GM18520 (cell line): Measurements from ENCODE around the gene SCN4B.
"Not testable (repeated sequence)": the region's sequence is repeated elsewhere in the genome, so short reads cannot be mapped to it uniquely, and the experiment has no call there.

ENCODE experiments used
- ATAC-seq: cut with Tn5 transposase; IDR thresholded peaks from one replicate; pipeline ENCODE4 v1.9.1; 2021; ENCODE audit not compliant: unreplicated experiment

Gene SCN4B, protein sequence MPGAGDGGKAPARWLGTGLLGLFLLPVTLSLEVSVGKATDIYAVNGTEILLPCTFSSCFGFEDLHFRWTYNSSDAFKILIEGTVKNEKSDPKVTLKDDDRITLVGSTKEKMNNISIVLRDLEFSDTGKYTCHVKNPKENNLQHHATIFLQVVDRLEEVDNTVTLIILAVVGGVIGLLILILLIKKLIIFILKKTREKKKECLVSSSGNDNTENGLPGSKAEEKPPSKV

DNA sequence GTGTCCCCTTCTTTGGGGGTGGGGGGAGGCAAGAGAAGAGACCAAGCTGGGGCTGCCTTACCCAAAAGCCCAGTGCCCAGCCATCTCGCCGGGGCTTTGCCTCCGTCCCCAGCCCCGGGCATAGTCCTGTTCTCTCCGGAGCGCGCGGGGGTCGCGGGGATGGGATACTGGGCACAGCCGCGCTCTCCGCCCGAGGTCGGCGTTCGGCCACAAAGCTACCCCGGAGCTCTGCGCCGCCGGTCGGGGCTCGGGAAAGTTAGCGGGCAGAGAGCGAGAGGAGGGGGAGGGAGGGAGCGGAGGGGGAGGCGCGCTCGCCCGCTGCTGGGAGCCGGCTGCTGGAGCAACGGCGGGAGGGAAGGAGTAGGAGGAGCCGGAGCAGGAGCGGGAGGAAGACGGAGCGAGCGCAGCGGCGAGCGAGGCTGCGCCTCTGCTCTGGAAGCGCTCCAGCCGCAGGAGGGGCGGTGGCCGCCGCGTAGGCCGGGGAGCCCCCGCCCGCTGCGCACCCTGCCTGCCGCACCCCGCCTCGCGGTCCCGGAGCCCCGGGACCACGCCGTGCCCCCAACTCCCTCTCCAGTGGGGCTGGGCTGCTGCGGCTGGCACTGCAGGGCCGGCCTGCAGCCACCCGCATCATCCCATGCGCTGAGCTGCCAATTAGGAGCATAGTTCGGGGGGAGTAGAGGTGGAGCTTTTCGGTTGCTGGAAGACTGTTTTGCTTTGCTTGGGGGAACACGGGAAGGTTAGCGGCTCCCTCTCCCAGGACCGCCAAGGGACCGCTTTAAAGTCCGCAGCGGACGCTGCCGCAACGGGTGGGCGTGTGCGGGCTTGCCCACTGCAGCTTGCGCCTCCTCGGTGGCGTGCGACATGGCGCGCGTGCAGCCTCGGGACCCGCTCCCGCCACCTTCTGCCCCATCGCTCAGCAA lies at the start of gene SCN4B:
Gene SCN4B, minus strand, starts transcription at position 272 of the 920 bp plus-strand sequence. Its CDS starts 150 bp downstream, at position 122.
- no peak for ATAC-seq

DNA sequence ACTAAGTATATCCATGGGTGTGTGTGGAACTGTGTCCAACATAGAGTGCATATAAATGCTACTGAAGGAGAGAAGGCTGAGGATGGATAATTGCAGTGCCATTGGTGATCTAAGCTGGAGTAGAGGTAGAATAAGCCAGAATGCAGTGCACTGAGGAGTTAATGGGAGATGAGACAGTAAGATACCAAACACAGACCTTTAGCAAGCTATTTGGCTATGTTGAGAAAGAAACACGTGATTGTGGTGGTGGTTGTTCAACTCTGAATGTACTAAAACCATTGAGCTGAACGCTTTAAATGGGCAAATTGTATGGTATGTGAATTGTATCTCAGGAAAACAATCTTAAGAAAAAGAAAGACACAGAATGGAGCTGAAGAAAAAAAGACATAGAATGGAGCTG lies 49.3 kb upstream of the SCN4B start:
- ATAC-seq: no peak

DNA sequence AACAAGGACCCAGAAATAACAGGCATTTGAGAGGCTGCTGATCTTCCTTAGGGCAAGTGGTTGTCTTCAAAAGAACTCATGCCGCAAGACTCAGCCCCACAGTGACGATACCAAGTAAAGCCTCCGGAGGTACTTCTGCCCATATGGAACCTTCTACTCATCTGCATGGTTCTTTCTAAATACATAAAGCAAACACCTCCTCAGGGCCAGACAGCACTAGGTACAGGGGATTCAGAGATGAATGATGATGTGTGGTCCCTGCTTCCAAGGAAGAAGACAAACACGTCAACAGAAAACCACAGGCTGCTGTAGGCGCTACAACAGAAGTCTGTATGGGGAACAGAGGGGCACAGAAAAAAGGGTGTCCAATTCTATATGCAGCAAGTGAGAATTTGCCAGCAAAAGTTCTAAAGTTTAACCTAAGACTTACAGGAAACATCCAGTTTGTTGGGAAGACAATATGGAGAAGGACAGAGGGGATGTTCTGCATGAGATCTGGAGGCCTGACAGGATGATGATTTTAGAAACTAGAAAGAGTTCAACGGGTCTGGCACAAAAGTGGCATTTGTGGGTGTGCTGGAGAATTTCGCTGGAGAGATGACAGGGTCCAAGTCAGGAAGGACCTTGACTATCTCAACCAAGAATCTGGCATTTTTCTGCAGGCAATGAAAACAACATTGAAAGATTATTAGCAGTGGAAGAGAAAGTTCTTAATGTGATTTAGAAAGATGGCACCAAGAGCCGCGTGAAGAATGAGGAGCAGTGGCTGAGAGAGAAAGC lies 48.5 kb upstream of the SCN4B start:
- no peak for ATAC-seq

DNA sequence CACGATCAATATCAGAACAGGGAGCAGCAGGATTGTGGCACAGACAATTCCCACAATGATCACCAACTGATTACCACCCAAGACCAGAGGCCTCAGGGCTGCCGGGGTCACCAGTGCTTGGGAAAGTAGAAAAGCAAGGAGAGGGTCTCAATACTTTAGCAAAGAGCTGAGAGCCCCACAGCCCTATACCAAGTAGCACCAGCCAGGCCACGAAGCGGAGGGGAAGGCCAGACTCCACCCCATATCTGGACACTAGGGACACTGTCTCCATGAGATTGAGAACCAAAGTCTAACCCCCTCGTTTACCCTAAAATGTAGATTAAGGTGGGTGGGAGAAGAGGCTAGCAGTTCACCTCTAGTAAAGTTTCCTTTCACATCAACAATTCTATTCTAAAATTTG lies 47.9 kb upstream of the SCN4B start:
- no peak for ATAC-seq

DNA sequence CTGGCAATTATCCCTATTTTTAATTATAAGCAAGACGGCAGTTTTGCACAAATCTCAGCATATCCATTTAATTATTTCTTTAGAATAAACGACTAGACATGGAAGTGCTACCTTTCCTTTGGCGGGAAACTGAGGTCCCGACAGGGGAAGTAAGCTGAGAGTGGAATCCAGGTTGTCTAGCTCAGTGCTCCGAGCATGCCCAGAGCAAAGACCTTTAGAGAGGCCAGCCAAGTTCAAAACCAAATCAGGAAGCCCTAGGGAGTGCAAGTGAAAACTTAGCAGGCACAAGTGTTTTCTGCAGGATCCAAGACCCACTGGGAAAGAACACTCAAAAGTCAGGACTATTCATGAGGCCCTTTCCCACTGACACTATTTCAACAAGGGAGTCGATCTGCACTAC lies 46.5 kb upstream of the SCN4B start:
- no peak for ATAC-seq

DNA sequence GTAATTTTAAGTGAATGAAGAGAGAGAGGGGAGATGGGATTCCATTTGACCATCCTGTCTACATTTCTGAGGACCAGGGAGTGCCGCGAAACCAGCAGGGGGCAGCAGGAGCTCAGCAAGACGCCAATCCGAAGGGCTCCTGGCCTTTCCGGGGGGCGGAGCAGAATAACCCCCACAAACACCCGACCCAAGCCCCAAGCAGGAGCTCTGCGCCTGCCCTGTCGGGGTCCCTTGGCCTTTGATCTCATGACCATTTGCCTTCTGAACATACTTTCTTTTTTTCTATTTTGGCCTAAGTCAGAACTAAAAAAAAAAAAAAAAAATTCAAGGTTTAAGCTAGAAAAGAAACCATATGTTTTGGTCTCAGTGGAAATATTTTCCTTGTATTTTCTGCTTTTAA lies 45.7 kb upstream of the SCN4B start:
- ATAC-seq: no peak

DNA sequence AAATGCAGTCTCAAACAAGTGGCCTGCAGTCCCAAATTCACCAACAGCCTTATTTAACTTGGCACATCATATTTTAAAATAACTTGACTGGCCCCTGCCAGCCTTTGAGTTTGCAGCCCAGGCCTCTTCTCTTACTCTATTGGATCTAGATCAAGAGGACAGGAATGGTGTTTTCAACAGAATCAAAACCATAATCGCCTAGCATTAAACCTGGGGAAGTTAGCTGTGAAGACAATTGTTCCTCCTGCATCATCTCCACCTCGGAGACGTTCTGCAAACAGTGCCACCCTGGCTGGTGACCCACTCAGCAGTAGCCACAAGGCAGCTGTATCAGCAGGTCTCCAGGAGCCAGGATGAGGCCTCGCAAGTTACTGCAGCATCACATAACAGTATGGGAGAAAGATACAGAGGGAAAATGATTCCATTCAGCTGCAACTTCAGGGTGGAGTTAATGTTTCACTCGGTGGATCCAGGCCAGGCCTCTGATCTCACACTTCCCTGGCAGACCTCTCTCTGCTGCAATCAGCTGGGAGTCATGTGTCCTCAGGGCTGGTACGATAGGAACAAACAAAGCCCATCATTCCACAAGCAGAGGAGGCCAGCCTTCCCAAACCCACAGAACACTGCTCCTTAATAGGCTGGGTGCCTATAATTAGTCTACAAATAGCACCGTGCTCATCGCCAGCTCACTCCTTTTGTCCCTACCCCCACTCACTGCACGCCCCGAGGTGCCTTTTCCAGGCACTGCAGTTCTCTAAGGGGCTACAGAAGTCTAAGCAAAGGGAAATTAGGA lies 42.4 kb upstream of the SCN4B start:
- ATAC-seq: no peak

DNA sequence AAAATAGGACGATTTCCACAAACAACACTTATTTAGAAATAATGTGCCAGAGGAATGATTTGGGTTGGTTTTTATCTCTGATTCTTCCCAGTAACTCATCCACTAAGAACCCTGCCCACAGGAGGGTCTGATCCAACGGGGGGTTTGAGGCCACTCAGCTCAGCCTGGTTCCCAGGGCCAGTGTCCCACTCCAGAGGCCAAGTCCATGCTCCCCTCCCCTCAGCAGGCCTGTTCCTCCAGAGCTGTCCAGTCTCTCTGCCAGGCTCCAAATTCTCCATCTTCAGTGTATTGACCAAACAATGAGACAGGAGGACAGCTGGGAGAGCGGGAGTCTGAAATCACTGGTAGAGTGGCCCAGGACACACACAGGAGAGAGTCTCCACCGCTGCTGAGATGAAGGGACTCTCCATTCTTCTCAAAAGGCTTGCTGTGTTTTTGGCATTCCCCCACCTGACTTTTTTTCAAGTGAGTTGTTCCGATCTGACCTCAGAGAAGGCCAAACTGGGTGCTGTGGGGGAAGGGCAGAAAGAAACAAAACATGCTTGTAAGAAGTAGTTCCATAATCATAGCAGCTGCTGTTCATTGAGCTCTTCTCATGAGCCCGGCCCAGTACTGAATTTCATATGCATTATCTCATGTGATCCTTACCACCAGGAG lies 41.4 kb upstream of the SCN4B start:
- no peak for ATAC-seq

DNA sequence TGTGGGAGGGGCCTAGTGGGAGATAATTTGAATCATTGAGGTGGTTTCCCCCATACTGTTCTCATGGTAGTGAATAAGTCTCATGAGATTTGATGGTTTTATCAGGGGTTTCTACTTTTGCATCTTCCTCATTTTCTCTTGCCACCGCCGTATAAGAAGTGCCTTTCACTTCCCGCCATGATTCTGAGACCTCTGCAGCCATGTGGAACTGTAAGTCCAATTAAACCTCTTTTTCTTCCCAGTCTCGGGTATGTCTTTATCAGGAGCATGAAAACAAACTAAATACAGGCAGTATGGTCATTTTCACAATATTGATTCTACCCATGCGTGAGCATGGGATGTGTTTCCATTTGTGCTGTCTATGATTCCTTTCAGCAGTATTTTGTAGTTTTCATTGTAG lies 40.2 kb upstream of the SCN4B start:
- not testable (repeated sequence) for ATAC-seq

DNA sequence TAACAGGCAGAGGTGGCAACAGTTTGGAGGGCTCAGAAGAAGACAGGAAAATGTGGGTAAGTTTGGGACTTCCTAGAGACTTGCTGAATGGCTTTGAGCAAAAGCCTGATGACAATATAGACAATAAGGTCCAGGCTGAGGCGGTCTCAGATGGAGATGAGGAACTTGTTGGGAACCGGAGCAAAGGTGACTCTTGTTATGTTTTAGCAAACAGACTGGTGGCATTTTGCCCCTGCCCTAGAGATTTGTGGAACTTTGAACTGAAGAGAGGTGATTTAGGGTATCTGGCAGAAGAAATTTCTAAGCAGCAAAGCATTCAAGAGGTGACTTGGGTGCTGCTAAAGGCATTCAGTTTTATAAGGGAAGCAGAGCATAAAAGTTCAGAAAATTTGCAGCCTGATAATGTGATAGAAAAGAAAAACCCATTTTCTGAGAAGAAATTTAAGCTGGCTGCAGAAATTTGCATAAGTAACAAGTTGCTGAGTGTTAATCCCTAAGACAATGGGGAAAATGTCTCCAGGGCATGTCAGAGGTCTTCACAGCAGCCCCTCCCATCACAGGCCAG lies 38.4 kb upstream of the SCN4B start:
- ATAC-seq: not testable (repeated sequence)

DNA sequence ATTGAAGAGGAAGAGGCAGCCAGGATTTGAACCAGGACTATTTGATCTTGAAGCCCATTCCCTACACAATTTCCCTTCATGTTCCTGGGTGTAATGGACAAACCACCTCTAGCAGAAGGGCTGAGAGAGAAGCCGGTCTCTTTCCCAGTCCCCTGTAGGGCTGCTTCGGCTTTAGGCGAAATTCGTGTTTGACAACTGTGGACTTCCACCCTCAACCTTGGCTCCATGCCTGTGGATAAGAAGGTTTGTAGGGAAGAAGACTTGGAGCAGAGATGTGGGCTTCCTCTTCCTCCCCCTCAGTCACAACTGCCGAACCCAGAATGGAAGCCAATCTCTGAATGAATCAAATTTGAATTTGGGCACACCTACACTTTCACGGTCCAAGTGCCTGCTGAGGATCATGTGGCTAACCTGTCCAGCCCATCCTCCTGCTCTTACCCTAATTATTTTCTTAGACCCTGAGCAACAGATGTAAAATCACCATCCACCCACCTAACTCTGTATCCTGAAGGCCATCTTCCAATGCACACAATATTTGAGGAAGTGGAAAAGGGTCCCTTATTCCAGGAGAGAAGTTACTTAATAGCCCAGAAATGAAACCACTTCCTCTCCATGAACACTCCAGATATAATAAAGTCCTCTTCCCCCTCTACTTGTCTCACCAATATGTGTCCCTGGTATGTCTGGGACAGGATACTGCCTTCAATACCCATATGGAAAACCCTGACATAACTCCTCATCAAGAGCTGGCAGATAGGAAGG lies 33.9 kb upstream of the SCN4B start:
- ATAC-seq: no peak

DNA sequence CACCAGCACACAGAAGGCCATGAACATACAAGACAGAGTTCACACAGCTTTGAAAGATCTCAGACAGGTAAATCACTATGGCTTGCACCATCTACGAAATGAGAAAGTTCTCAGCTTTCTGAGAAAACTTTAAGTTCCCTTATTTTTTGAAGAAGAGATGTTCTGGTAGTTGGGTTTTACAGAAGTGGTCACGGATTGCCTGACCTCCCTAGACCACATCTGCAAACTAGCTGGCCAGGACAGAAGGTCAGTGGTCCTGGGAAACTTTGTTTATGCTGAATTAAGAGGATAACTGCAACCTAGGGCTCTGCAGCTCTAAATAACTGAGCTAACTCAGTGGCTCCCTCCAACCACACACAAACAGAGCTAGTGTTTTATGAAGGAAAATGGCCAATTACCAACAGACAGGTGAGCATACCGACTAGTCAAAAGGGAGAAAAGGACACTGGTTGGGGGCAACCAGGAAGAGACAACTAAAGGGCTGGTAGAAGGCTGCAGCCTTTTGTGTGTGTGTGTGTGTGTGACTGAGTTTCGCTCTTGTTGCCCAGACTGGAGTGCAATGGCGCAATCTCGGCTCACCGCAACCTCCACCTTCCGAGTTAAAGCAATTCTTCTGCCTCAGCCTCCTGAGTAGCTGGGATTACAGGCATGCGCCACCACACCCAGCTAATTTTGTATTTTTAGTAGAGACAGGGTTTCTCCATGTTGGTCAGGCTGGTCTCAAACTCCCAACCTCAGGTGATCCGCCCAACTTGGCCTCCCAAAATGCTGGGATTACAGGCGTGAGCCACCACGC lies 32.4 kb upstream of the SCN4B start:
- ATAC-seq: no peak

DNA sequence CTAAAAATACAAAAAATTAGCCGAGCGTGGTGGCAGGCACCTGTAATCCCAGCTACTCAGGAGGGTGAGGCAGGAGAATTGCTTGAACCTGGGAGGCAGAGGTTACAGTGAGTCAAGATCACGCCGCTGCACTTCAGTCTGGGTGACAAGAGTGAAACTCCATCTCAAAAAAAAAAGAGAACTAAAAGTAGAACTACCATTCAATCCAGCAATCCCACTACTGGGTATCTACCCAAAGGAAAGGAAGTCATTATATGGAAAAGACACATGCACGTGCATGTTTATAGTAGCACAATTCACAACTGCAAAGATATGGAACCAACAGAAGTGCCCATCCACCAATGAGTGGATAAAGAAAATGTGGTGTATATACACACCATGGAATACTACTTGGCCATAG lies 31.1 kb upstream of the SCN4B start:
- not testable (repeated sequence) for ATAC-seq

DNA sequence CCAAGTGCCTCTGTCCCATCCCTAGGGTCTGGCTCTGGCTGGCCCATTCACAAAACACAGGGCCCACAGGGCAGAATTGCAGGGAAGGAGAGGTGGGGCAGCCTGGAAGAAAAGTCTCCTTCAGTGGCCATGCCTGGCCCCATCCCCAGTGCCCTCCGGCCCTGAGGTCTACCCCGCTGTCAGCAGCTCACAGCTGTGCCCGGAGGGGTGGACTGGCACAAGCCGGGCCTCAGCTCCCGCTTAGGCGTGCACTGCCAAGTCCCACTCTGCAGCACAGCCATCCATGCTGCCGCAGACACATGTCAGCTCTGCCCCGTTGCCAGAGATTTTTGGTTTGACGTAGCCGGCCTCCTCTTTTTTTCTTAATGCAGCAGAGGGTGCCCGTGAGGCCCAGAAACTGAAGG lies 27.7 kb upstream of the SCN4B start:
- ATAC-seq: no peak

DNA sequence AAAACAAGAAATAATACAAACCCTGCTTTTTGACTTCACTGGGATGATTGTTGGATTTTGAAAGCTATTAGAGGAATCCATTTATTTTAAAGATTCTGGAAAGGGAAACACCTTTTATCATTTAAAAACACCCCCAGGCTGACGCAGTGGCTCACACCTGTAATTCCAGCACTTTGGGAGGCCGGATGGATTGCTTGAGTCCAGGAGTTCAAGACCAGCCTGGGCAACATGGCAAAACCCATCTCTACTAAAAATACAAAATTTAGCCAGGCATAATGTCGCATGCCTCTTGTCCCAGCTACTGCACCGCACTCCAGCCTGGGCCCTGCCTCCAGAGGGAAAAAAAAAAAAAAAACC lies 24.1 kb upstream of the SCN4B start:
- no peak for ATAC-seq

DNA sequence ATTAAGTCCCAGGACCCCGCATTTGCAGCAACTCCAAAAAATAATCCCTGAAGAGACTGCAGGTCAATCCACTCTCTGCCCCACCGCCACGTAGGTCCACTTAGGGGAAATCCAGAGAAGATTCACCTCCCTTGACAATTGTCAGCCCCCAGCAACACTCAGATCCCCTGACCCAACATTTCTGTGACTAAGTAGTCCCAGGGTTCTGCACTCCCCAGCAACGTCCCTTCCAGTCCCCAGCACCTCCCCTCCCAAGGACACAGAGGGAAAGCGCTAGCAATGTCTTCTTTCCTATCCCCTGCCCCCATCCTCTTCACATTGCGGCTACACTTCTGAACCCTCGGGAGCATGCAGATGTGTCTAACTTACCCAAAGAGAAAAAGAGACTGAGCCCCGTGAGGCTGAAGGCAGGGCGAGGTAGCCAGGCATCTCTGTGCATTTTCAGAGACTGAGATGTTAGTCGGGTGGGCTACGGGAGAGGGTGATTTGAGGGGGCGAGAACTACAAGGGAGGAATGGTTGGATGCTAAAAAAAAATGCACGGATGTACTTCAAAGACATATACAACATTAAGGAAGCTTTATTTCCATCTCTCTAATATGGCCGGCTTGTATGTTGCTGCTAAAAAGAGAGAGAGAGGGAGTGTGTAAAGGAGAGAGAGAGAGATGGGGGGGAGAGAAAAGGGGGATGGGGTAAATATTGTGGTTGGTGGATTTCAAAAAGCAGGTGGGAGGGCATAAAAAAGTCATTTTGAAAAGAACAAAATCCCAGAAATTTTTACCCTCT lies 23.6 kb upstream of the SCN4B start, which contains the start of gene SCN2B:
Gene SCN2B, minus strand, starts transcription at position 647 of the 785 bp plus-strand sequence. Its CDS starts 208 bp downstream, at position 439.
- ATAC-seq: no peak
